Breast epithelium (tissue), 4 donors: ENCODE measurements around the gene BRIP1. TPM values are rescaled to one million over a fixed set of nuclear protein-coding genes. Genes with fewer than 3 reads are reported as not detected.

Source experiments
- DNase-seq, 2 donors: peaks; one replicate each; pipeline ENCODE4 v3.0.0-alpha.2; 2019; ENCODE audit warnings: low spot score in 2 of 2
- H3K27ac ChIP-seq, 2 donors: fragments of 200-600 bp; sonication (generic) in 1 of 2; one replicate each; pipeline ENCODE4 v1.5.1; 2016 to 2019; ENCODE audit warnings: mild to moderate bottlenecking in 1 of 2
- H3K27me3 ChIP-seq, 2 donors: fragments of 200-600 bp; sonication (generic) in 1 of 2; one replicate each; pipeline versions ENCODE4 v1.5.1 to v1.6.0; 2017 to 2019; ENCODE audit warnings: control low read depth in 1 of 2, mild to moderate bottlenecking in 1 of 2
- H3K36me3 ChIP-seq: fragments of 200-600 bp; one replicate; pipeline ENCODE4 v1.5.1; 2019
- H3K4me1 ChIP-seq, 2 donors: fragments of 200-600 bp; sonication (generic); one replicate each; pipeline ENCODE4 v1.5.1; 2016 to 2019; ENCODE audit warnings: control low read depth in 1 of 2
- H3K4me3 ChIP-seq, 3 donors: fragments of 200-600 bp; sonication (generic); 1 replicate in 2 of 3; 2 replicates in 1 of 3; pipeline ENCODE4 v1.5.1; 2016 to 2019; ENCODE audit warnings: mild to moderate bottlenecking in 3 of 3, moderate library complexity in 2 of 3
- H3K9me3 ChIP-seq, 2 donors: fragments of 200-600 bp; sonication (generic) in 1 of 2; one replicate each; pipeline ENCODE4 v1.5.1; 2016 to 2019; ENCODE audit warnings: control low read depth in 1 of 2
- POLR2A ChIP-seq: fragments of 450-650 bp; IDR thresholded peaks from one replicate; pipeline ENCODE4 v1.6.1; 2016; ENCODE audit warnings: antibody characterized with exemption, mild to moderate bottlenecking, moderate library complexity
- POLR2AphosphoS5 ChIP-seq, 3 donors: sonication (generic); formaldehyde crosslinking; IDR thresholded peaks; one replicate each; pipeline ENCODE4 v1.6.1; 2017; ENCODE audit warnings: antibody characterized with exemption in 3 of 3
- intact Hi-C: fragments of 100-400 bp; cut with DNase I; formaldehyde crosslinking; loops from one replicate; pipeline ENCODE4 v1.15.1; 2023; ENCODE audit warnings: low total_unique reads
- total RNA-seq, 3 donors: library from RNA; depleted of rRNA; stranded (reverse); fragments of >200 nt; gene quantifications; one replicate each; pipeline ENCODE4 v1.1.0, GENCODE V29; 2016
- TF ChIP-seq, protein P1 (sequence below), 3 donors: fragments of 450-650 bp; IDR thresholded peaks; one replicate each; pipeline ENCODE4 v1.5.1; 2016 to 2017; ENCODE audit warnings: antibody characterized with exemption in 3 of 3, mild to moderate bottlenecking in 3 of 3, moderate library complexity in 3 of 3

The BRIP1 gene
- total RNA-seq, 3 donors from 2014 or later: 0.33 to 1.0 (median 0.48) TPM

- intact Hi-C loops: no loop called here
- H3K4me3 ChIP-seq: no peak overlapping the region
- no peak for DNase-seq
These were observed 200.0 kb downstream of the BRIP1 start for GRCh38 chr17:61663310-61663709.

DNA sequence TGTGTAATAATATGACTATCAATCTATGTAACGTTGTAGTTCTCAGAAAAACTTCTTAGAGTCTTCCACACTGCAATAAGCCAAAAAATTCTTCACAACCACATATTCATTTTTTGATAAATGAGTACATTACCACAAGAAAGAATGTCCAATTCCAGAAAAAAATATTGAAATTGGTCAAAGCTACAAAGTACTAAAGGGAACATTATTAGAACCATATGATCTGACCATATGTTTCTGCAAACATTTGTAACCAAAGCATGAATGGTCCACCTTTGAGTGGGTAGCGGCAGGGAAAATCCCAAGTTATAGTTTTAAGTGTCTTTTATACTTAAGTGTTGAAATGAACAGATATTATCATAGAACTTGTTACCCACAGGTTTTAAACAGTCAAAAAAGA is 200.6 kb downstream of the BRIP1 start:
- Histone ChIP-seq H3K9me3 (no peaks in the 10 kb centered on the region), H3K4me3 (no peak overlapping the region), H3K4me1 (no peaks in the 10 kb centered on the region), H3K36me3 (no peaks in the 10 kb centered on the region), H3K27me3 (no peaks in the 10 kb centered on the region), H3K27ac (no peak overlapping the region)
- intact Hi-C loops: no loop called here
- DNase-seq: no peak
- TF ChIP-seq, protein P1, sequence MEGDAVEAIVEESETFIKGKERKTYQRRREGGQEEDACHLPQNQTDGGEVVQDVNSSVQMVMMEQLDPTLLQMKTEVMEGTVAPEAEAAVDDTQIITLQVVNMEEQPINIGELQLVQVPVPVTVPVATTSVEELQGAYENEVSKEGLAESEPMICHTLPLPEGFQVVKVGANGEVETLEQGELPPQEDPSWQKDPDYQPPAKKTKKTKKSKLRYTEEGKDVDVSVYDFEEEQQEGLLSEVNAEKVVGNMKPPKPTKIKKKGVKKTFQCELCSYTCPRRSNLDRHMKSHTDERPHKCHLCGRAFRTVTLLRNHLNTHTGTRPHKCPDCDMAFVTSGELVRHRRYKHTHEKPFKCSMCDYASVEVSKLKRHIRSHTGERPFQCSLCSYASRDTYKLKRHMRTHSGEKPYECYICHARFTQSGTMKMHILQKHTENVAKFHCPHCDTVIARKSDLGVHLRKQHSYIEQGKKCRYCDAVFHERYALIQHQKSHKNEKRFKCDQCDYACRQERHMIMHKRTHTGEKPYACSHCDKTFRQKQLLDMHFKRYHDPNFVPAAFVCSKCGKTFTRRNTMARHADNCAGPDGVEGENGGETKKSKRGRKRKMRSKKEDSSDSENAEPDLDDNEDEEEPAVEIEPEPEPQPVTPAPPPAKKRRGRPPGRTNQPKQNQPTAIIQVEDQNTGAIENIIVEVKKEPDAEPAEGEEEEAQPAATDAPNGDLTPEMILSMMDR (IDR thresholded peaks at IDR 0.05): no peak
- TF ChIP-seq POLR2AphosphoS5 (IDR thresholded peaks at IDR 0.05) (no peak), POLR2A (no peak)

More at GRCh38 chr17:61663310-61663709, 200.0 kb downstream of the BRIP1 start:
- H3K4me1 ChIP-seq: no peaks in the 10 kb centered on the region
- no peaks in the 10 kb centered on the region for H3K27me3 ChIP-seq
- no peak overlapping the region for H3K27ac ChIP-seq
- no peaks in the 10 kb centered on the region for H3K9me3 ChIP-seq
- H3K36me3 ChIP-seq: no peaks in the 10 kb centered on the region
- TF ChIP-seq POLR2AphosphoS5 (IDR thresholded peaks at IDR 0.05): no peak

DNA sequence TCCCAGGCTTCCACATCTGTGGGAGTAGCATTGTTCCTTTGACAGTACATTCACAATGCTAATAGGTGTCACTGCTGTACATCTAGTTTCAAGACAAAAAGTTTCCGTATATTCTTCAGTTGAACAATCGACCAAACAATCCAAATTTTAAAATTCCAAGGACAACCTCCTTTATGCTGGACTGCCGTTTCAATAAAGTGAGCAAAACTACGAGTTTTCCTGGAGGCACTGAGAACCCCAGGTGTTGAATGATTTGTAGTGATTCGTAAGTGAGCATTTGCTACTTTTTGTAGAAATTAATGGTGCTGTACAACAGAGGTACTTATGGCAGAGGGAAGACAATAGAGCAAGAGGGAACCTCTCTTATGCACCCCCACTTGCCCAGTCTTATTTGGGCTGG is 201.1 kb downstream of the BRIP1 start:
- DNase-seq: no peak
- Histone ChIP-seq H3K4me3 (no peak overlapping the region), H3K27me3 (no peaks in the 10 kb centered on the region), H3K27ac (no peak overlapping the region), H3K9me3 (no peaks in the 10 kb centered on the region), H3K36me3 (no peaks in the 10 kb centered on the region), H3K4me1 (no peaks in the 10 kb centered on the region)
- intact Hi-C loops: no loop called here
- TF ChIP-seq POLR2A: no peak
- TF ChIP-seq POLR2AphosphoS5 (IDR thresholded peaks at IDR 0.05): no peak
- TF ChIP-seq, protein P1 (IDR thresholded peaks at IDR 0.05): no peak

DNA sequence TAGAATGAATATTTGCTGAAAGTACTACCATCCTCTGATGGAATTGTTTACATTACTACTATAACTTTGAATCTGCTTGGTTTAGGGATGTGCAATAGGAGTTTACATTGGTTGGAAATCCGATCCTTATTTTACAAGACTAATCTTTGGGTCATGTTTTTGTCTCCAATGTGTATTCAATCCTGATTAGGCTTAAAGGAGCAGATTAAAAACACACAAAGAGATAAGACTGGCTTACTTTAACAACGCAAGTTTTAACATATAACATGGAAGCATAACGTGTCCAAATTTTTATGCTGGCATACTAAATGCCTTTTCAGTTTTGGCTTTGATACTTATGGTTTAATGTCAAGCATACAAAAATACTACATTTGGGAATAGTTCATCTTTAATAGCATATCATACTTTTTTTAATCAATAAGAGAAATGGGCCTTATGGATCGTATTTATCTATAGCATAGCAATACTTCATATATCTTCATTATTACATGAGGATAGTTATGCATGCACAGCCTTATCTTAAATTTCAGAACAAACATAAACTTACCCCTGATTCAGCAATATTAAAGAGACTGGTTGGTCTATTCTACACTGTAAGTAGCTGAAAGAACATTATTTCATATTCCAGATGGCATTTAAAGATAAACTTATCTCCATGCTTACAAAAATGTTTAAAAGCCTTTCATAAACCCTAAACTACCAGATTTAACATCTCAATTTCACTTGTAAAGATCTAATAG is 202.4 kb downstream of the BRIP1 start:
- TF ChIP-seq POLR2A (no peak), POLR2AphosphoS5 (IDR thresholded peaks at IDR 0.05) (no peak)
- TF ChIP-seq, protein P1 (IDR thresholded peaks at IDR 0.05): no peak
- no peak for DNase-seq
- no peak overlapping the region for H3K4me3 ChIP-seq
- no peaks in the 10 kb centered on the region for H3K36me3 ChIP-seq
- H3K27ac ChIP-seq: no peak overlapping the region
- intact Hi-C loops: no loop called here
- no peaks in the 10 kb centered on the region for H3K9me3 ChIP-seq
- no peaks in the 10 kb centered on the region for H3K27me3 ChIP-seq
- H3K4me1 ChIP-seq: no peaks in the 10 kb centered on the region

GRCh38 chr17:61659437-61659836 is 203.9 kb downstream of the BRIP1 start:
- Histone ChIP-seq H3K36me3 (no peaks in the 10 kb centered on the region), H3K27me3 (no peaks in the 10 kb centered on the region), H3K4me3 (no peak overlapping the region), H3K9me3 (no peaks in the 10 kb centered on the region), H3K4me1 (no peaks in the 10 kb centered on the region), H3K27ac (no peak overlapping the region)
- no peak for DNase-seq
- TF ChIP-seq, protein P1 (IDR thresholded peaks at IDR 0.05): no peak
- TF ChIP-seq POLR2A: no peak
- no peak for TF ChIP-seq POLR2AphosphoS5 (IDR thresholded peaks at IDR 0.05)
- intact Hi-C loops: no loop called here
